CD4-positive, alpha-beta T cell treated with Interleukin-6 at 100 ng/mL for 8 hours (primary cell): Measurements from ENCODE around the gene DCAF10.
"Not testable (repeated sequence)": the region's sequence is repeated elsewhere in the genome, so short reads cannot be mapped to it uniquely, and the experiment has no call there.

Source experiments
- DNase-seq: peaks from one replicate; pipeline ENCODE4 v3.0.0-alpha.2; 2020; ENCODE audit warnings: mixed read lengths, low spot score

Gene DCAF10

DNA sequence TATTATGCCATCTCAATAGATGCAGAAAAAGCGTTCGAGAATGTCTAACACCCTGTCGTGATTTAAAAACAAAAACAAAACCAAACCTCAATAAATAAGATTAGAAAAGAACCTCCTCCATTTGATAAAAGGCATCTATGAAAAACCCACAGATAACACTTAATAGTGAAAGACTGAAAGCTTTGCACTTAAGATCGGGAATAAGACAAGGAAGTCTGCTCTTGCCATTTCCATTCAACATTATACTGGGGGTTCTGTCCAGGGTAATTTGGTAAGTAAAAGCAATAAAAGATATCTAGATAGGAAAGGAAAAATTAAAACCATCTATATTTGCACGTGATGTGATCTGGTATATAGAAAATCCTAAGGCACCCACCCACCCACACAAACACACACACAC is 8.5 kb upstream of the DCAF10 start:
- DNase-seq = no peak

GRCh38 chr9:37796232-37796631 is 4.4 kb upstream of the DCAF10 start:
- DNase-seq = no peak

- DNase-seq = no peak
Measured at GRCh38 chr9:37798677-37799076, 1.9 kb upstream of the DCAF10 start.

GRCh38 chr9:37801287-37801850 is 772 bp downstream of the DCAF10 start:
- DNase-seq = no peak

- DNase-seq = no peak
Measured at GRCh38 chr9:37801959-37802711, 1.5 kb downstream of the DCAF10 start.

DNA sequence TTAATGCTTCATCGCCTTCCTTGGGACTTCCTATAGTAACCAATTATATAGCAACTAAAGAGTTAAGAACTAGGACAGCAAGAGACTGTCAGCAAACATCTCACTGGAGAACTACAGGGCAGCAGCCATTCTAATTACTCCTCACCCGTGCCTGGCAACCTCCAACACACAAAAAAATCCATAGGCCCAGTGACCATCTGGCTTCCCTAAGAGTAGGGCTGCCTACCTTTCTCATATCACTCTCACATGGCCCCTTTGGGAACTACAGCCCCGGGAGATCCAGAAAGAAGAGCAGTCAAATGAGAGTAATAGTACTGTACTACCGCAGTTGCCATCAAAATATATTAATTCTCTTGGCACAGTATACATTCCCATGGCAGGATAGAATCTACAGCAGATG is 5.7 kb downstream of the DCAF10 start:
- DNase-seq = no peak

- not testable (repeated sequence) for DNase-seq
Measured at GRCh38 chr9:37809676-37810075, 9.1 kb downstream of the DCAF10 start.

DNA sequence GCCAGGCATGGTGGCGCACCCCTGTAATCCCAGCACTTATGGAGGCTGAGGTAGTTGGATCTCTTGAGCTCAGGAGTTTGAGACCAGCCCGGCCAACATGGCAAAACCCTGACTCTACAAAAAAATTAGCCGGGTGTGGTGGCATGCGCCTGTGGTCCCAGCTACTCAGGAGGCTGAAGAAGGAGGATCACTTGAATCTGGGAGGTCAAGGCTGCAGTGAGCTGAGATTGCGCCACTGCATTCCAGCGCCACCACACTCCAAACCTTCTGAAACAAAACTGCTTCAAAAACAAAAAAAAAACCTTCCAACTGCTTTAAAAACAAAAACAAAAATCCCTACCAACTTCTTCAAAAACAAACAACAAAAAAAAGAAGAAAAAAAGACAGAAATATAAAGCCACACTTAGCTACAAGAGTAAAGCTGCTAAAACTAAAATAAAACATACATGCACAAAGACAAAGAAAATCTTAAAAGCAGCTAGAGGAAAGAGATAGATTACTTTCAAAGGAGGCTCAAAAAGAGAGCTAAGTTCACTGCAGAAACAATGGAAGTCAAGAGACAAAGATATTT is 11.4 kb downstream of the DCAF10 start:
- no peak for DNase-seq

GRCh38 chr9:37812773-37813379 is 12.3 kb downstream of the DCAF10 start:
- DNase-seq = no peak

DNA sequence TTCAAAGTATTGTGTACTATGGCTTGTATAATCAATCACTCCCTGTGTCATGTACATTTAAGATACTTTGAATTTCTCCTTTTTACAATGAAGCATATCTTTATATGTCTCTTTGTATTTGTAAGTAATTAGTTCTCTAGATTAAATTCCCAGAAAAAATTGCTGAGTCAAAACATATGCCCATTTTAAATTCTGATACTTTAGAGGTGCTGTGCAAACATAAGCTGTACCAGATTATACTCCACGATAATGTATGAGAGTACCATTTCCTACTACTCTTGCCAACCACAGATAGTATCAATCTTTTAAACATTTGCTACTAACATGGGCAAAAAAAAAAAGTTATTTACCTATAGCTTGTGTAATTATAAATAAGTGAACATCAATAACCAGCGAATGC is 18.3 kb downstream of the DCAF10 start:
- DNase-seq = no peak

DNA sequence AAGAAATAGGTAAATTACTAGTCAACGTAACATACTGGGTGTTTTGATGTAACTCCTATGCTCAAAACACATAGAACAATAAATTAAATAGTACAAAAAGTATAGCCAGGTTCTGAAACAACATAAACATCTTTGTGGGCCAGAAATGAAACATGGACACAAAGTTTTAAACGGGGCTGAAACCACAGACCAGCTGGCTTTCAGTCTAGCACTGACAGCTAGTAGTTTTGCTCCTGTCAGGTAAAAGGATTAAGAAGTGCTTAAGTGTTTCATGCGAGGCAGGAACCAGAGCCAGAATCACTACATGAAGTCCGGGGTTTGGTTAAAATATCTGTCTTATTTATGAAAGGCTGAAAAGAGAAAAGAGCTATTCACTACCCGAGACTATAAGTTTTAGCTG is 19.5 kb downstream of the DCAF10 start:
- DNase-seq = no peak

- not testable (repeated sequence) for DNase-seq
Measured at GRCh38 chr9:37825174-37825573, 24.6 kb downstream of the DCAF10 start.

DNA sequence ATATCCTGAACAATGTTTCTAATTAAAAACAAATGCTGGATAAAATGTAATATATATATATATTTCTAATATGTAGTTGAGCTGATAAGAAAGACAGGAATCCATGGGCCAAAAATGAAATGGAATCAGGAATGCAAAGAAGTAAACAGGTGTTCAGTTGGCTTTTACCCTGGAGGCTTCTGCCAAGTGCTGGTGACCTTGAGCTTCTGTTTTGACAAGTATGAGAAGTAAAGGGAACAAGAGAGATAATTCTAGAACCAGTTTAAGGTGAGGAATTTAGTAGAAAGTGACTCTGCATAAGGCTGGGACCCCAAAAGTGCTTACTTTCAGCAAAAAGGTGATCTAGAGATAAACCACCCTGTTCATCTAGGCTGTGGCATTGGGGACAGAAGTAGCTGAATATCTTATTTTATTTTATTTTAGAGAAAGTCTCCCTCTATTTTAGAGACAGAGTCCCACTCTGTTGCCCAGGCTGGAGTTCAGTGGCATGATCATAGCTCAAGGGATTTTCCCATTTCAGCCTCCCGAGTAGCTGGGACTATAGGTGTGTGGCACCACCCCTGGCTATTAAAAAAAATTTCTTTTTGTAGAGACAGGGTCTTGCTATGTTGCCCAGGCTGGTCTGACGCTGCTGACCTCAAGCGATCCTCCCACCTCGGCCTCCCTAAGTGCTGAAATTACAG is 27.0 kb downstream of the DCAF10 start:
- DNase-seq = no peak

GRCh38 chr9:37835821-37836220 is 35.2 kb downstream of the DCAF10 start:
- DNase-seq = no peak

DNA sequence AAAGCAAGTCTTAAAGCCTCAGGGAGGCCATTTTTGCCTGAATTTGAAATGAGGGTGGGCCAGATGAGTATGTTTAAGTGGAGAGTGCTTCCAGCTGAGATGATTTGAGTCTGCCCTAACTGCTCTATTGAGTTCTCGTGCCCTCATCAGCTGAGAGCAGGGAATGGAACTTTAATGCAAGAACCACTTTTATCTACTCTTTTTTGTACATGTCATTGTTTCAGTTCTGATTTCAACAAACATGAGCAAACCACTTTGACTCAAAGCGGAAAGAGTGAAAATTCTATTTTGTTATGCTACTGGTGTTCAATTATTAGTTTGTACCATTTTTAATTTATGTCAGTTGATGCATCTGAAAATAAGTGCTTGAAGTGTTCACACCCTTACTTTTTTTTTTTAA is 35.8 kb downstream of the DCAF10 start:
- no peak for DNase-seq

- no peak for DNase-seq
Measured at GRCh38 chr9:37839496-37840461, 39.2 kb downstream of the DCAF10 start.

DNA sequence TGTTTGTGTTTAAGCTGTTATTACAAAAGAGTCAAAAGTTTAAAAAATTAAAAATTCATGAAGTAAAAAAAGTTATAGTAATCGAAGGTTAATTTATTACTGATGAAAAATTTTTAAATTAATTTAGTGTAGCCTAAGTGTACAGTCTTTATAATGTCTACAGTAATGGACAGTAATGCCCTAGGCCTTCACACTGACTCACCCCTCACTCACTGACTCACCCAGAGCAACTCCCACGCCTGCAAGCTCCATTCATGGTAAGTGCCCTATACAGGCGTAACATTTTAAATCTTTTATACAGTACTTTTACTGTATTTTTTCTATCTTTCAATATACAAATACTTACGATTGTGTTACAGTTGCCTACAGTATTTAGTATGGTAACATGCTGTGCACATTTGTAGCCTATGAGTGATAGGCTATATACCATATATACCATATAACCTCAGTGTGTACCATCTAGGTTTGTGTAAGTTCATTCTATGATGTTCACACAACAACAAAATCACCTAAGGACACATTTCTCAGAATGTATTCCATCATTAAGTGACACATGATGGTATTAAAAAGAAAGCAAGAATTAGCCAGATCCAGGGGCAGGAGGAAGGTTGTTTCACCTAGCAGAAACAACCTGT is 40.1 kb downstream of the DCAF10 start:
- DNase-seq = no peak

- no peak for DNase-seq
Measured at GRCh38 chr9:37852222-37852621, 51.6 kb downstream of the DCAF10 start.

GRCh38 chr9:37856551-37856950 is 56.0 kb downstream of the DCAF10 start:
- no peak for DNase-seq

DNA sequence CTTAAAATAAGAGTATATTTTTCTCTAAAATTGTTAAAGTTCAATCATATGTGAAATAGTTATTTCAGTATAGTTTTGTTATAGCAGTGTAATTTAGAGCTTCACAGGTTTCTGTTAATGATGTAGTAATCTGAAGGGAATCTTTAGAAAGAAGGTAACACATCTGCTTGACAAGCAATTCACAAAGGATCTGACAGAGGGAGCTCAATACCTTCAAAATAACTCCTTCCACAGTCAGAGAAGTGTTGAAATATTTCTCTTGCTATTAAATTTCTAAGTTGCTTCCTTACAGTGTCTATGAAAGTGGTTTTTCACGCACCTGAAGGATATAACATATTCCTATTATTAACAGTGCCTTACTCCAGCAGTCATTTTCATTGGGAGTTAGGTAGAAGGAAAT is 58.4 kb downstream of the DCAF10 start:
- DNase-seq = no peak

- no peak for DNase-seq
Measured at GRCh38 chr9:37862530-37862929, 61.9 kb downstream of the DCAF10 start.
